ENCODE measurements around the gene SHROOM3.

DNA sequence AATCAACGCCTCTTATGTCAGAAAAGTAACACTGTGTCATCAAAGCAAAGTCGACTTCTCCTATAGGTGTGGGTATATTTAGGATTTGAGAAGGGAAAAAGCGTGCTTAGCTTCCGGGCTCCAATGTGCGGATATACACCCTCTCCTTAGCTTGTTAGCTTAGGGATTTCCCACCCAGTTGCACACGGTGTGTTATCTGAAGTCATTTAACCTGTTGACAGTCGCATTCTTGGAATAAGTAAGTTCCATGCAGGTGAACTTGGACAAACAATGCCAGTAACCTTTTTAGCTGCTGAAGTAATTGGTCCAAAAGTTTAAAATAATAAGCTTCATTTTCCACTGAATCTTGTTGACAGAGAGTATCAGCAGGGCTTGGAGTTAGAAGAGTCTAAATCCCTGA is 113.7 kb downstream of the SHROOM3 start:
- TF ChIP-seq, protein P1, sequence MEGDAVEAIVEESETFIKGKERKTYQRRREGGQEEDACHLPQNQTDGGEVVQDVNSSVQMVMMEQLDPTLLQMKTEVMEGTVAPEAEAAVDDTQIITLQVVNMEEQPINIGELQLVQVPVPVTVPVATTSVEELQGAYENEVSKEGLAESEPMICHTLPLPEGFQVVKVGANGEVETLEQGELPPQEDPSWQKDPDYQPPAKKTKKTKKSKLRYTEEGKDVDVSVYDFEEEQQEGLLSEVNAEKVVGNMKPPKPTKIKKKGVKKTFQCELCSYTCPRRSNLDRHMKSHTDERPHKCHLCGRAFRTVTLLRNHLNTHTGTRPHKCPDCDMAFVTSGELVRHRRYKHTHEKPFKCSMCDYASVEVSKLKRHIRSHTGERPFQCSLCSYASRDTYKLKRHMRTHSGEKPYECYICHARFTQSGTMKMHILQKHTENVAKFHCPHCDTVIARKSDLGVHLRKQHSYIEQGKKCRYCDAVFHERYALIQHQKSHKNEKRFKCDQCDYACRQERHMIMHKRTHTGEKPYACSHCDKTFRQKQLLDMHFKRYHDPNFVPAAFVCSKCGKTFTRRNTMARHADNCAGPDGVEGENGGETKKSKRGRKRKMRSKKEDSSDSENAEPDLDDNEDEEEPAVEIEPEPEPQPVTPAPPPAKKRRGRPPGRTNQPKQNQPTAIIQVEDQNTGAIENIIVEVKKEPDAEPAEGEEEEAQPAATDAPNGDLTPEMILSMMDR (IDR thresholded peaks at IDR 0.05; ENCODE audit: low read depth, low read length, missing input control), result no peak
- TF ChIP-seq YY1 (IDR thresholded peaks at IDR 0.05) (no peak), RAD21 (IDR thresholded peaks at IDR 0.05) (no peak), TAF1 (conservative IDR thresholded peaks at IDR 0.05) (no peak), RXRA (IDR thresholded peaks at IDR 0.05) (no peak), SP1 (IDR thresholded peaks at IDR 0.05) (no peak), GABPA (IDR thresholded peaks at IDR 0.05 in 1 of 2, conservative IDR thresholded peaks at IDR 0.05 in 1 of 2) (no peak), JUND (IDR thresholded peaks at IDR 0.05) (no peak), FOXA1 (IDR thresholded peaks at IDR 0.05) (no peak), EGR1 (IDR thresholded peaks at IDR 0.05; ENCODE audit: low read depth in 2 of 2) (no peak)
- TF ChIP-seq, protein P2, sequence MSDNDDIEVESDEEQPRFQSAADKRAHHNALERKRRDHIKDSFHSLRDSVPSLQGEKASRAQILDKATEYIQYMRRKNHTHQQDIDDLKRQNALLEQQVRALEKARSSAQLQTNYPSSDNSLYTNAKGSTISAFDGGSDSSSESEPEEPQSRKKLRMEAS (IDR thresholded peaks at IDR 0.05), result no peak
- TF ChIP-seq, protein P3, sequence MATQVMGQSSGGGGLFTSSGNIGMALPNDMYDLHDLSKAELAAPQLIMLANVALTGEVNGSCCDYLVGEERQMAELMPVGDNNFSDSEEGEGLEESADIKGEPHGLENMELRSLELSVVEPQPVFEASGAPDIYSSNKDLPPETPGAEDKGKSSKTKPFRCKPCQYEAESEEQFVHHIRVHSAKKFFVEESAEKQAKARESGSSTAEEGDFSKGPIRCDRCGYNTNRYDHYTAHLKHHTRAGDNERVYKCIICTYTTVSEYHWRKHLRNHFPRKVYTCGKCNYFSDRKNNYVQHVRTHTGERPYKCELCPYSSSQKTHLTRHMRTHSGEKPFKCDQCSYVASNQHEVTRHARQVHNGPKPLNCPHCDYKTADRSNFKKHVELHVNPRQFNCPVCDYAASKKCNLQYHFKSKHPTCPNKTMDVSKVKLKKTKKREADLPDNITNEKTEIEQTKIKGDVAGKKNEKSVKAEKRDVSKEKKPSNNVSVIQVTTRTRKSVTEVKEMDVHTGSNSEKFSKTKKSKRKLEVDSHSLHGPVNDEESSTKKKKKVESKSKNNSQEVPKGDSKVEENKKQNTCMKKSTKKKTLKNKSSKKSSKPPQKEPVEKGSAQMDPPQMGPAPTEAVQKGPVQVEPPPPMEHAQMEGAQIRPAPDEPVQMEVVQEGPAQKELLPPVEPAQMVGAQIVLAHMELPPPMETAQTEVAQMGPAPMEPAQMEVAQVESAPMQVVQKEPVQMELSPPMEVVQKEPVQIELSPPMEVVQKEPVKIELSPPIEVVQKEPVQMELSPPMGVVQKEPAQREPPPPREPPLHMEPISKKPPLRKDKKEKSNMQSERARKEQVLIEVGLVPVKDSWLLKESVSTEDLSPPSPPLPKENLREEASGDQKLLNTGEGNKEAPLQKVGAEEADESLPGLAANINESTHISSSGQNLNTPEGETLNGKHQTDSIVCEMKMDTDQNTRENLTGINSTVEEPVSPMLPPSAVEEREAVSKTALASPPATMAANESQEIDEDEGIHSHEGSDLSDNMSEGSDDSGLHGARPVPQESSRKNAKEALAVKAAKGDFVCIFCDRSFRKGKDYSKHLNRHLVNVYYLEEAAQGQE (IDR thresholded peaks at IDR 0.05), result no peak
- TF ChIP-seq, protein P4, sequence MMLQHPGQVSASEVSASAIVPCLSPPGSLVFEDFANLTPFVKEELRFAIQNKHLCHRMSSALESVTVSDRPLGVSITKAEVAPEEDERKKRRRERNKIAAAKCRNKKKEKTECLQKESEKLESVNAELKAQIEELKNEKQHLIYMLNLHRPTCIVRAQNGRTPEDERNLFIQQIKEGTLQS (IDR thresholded peaks at IDR 0.05), result no peak
- TF ChIP-seq, protein P5, sequence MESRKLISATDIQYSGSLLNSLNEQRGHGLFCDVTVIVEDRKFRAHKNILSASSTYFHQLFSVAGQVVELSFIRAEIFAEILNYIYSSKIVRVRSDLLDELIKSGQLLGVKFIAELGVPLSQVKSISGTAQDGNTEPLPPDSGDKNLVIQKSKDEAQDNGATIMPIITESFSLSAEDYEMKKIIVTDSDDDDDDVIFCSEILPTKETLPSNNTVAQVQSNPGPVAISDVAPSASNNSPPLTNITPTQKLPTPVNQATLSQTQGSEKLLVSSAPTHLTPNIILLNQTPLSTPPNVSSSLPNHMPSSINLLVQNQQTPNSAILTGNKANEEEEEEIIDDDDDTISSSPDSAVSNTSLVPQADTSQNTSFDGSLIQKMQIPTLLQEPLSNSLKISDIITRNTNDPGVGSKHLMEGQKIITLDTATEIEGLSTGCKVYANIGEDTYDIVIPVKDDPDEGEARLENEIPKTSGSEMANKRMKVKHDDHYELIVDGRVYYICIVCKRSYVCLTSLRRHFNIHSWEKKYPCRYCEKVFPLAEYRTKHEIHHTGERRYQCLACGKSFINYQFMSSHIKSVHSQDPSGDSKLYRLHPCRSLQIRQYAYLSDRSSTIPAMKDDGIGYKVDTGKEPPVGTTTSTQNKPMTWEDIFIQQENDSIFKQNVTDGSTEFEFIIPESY (IDR thresholded peaks at IDR 0.05), result no peak

Data from liver (tissue), 3 donors.